GM21825 (cell line): ENCODE results near the gene DCBLD2.

ENCODE experiments used
- ATAC-seq: cut with Tn5 transposase; IDR thresholded peaks from one replicate; pipeline ENCODE4 v1.9.1; 2021; ENCODE audit warnings: mild to moderate bottlenecking, moderate library complexity; ENCODE audit not compliant: unreplicated experiment

Gene DCBLD2

GRCh38 chr3:98901392-98902350, at the start of gene DCBLD2:
Gene DCBLD2 (minus strand): TSS chr3:98901695. CDS start chr3:98901326, 369 bp downstream.
- peak; percentile 99 for ATAC-seq

- ATAC-seq, result no peak
These were observed 44.2 kb upstream of the DCBLD2 start for GRCh38 chr3:98945666-98946065.

GRCh38 chr3:98945101-98945524, 43.6 kb upstream of the DCBLD2 start:
- ATAC-seq, result no peak

GRCh38 chr3:98930413-98930812, 28.9 kb upstream of the DCBLD2 start:
- ATAC-seq, result no peak

GRCh38 chr3:98921957-98922356, 20.5 kb upstream of the DCBLD2 start:
- no peak for ATAC-seq

- ATAC-seq, result no peak
These were observed 18.7 kb upstream of the DCBLD2 start for GRCh38 chr3:98920166-98920565.

- ATAC-seq, result no peak
These were observed 17.1 kb upstream of the DCBLD2 start for GRCh38 chr3:98918586-98918985.

GRCh38 chr3:98917608-98918007, 16.1 kb upstream of the DCBLD2 start:
- ATAC-seq, result no peak

GRCh38 chr3:98914210-98915080, 12.9 kb upstream of the DCBLD2 start:
- no peak for ATAC-seq

- ATAC-seq, result no peak
These were observed 11.0 kb upstream of the DCBLD2 start for GRCh38 chr3:98912448-98912847.

- ATAC-seq, result no peak
These were observed 4.7 kb upstream of the DCBLD2 start for GRCh38 chr3:98906230-98906629.

GRCh38 chr3:98903705-98904481, 2.4 kb upstream of the DCBLD2 start:
- ATAC-seq, result no peak

- ATAC-seq, result no peak
These were observed 1.6 kb upstream of the DCBLD2 start for GRCh38 chr3:98903099-98903498.

GRCh38 chr3:98902351-98902740, 851 bp upstream of the DCBLD2 start:
- ATAC-seq, result no peak

GRCh38 chr3:98901119-98901391, 440 bp downstream of the DCBLD2 start:
- peak; percentile 29 for ATAC-seq

GRCh38 chr3:98900265-98901118, 1.0 kb downstream of the DCBLD2 start:
- peak; percentile 2 for ATAC-seq

- ATAC-seq, result no peak
These were observed 3.8 kb downstream of the DCBLD2 start for GRCh38 chr3:98897701-98898100.

- ATAC-seq, result no peak
These were observed 6.5 kb downstream of the DCBLD2 start for GRCh38 chr3:98894791-98895576.

GRCh38 chr3:98893740-98894139, 7.8 kb downstream of the DCBLD2 start:
- no peak for ATAC-seq
